Measurements from ENCODE around the gene POLR3A.

POLR3A gene

DNA sequence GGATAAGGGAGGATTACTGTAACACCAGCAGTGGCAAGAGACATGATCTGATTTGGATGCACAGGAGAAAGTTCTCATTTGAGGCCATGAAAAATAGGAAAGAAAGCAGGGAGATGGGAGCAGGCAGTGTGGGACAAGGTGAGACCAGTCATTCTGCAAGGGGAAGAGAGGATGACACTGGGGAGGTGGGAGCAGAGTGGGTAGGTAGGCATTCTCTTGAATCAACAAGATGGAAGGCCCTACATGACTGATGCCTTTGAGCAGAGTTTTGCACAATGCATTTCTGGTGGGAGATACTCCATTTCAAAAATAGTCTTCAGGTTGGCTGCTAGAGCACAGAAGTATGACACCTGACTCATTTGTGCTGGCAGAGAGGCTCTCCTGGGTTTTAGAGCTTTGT lies 14.9 kb upstream of the POLR3A start:
- TF ChIP-seq, protein P1, sequence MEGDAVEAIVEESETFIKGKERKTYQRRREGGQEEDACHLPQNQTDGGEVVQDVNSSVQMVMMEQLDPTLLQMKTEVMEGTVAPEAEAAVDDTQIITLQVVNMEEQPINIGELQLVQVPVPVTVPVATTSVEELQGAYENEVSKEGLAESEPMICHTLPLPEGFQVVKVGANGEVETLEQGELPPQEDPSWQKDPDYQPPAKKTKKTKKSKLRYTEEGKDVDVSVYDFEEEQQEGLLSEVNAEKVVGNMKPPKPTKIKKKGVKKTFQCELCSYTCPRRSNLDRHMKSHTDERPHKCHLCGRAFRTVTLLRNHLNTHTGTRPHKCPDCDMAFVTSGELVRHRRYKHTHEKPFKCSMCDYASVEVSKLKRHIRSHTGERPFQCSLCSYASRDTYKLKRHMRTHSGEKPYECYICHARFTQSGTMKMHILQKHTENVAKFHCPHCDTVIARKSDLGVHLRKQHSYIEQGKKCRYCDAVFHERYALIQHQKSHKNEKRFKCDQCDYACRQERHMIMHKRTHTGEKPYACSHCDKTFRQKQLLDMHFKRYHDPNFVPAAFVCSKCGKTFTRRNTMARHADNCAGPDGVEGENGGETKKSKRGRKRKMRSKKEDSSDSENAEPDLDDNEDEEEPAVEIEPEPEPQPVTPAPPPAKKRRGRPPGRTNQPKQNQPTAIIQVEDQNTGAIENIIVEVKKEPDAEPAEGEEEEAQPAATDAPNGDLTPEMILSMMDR (IDR thresholded peaks at IDR 0.05), result no peak

DNA sequence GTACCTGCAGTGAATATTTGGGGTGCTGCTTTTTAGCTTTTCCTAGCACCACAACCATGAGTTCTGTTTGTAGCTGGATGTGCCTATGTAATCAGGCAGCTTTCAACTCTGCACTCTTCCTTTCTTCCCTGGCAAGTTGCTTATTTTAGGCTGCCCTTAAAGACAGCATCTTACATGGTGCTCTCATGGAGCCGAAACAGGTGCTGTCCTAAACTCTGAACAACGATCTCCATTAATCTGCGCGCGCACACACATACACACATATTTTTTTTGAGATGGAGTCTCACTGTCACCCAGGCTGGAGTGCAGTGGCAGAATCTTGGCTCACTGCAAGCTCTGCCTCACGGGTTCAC lies 13.4 kb upstream of the POLR3A start:
- TF ChIP-seq, protein P1 (IDR thresholded peaks at IDR 0.05), result no peak

DNA sequence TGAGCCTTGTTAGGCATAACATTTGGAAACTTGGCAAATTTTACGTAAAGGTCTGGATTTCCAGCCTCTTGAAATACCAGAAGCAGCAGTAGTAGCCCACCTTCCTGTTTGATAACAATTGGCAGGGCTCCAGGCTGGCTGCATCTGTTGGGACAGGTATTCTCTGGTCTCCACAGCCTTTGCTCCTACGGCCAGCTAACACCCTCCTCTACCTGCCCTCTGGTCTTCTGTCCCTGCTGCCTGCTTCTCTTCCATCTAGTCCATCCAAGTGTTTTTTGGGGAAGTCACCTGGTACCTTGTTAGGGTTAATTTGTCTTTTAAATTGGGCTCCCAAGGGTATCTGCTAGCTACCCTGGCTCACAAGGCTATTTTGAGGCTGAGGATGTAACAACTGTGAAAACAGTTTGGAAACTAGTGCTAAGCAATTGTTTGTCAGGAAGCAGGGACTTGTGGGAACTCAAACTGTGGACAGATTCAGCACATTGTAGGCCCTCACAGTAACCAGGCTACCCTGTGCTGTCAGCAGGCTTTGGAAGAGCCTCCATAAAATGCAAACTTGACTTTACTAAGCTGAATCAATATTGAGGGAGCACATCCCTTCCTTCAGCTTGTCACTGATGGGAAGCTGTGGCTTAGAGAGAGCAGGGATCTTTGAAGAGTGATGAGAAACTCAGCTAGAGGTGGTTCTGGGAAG lies 12.9 kb upstream of the POLR3A start:
- TF ChIP-seq, protein P1 (IDR thresholded peaks at IDR 0.05), result no peak

DNA sequence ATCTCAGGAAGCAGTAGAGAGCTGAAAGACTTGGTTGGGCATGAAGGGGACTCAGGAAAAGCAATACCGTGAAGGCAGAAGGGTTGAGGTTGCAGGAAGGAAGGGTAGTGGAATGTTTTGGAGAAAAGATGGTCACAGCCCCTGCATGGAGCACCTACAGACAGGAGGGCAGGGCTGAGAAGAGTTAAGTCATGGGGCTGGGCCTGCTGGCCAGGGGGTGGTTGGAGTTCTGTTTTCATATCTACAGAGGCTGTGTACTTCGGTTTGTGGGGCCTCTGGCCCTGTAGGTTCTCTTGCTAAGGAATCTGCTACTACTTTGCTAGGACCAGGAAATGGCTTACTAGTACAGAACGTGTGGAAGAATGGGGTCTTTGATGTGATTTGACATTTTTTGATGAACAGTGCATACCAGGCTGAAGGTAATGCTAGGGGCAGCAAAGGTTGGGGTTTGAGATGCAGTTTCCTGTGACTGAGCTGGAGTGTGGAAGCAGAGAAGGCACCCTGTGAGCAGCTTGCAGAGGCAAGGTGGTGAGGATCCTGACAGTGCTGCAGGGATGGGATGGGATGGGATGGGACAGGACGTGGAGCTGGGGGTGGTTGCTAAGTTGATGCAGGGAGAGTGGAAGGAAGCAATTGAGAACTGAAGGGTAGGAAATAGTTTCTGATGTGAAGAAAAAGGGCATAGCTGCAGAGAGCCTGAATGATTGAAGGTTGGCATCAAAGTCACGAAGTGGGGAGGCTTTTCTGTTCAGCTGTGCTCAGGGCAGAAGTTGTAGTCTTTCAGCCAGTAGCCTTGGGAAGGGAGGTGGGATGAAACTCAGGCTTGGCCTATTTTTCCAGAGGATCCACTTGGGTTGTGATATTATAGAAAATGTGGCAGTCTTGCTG lies 12.1 kb upstream of the POLR3A start:
- TF ChIP-seq, protein P1 (IDR thresholded peaks at IDR 0.05), result no peak

DNA sequence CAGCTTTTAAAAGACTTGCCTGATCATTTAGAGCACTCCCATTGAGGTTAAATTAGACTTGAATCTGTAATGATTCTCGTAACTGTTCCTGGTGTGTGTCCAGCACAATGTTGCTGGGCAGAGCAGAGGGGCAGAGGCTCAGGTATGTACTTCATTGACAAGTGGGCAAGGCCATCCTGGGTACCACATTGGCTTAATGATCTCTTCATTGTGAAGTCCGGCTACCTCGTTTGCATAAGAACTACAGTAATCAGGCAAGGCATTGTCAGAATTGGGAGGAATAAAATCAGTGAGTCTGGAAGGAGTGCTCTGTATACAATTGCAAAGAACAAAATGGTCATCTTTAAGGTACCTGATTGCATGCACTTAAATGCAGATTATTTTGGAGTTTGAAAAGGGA lies 10.4 kb upstream of the POLR3A start:
- TF ChIP-seq, protein P1 (IDR thresholded peaks at IDR 0.05), result no peak

DNA sequence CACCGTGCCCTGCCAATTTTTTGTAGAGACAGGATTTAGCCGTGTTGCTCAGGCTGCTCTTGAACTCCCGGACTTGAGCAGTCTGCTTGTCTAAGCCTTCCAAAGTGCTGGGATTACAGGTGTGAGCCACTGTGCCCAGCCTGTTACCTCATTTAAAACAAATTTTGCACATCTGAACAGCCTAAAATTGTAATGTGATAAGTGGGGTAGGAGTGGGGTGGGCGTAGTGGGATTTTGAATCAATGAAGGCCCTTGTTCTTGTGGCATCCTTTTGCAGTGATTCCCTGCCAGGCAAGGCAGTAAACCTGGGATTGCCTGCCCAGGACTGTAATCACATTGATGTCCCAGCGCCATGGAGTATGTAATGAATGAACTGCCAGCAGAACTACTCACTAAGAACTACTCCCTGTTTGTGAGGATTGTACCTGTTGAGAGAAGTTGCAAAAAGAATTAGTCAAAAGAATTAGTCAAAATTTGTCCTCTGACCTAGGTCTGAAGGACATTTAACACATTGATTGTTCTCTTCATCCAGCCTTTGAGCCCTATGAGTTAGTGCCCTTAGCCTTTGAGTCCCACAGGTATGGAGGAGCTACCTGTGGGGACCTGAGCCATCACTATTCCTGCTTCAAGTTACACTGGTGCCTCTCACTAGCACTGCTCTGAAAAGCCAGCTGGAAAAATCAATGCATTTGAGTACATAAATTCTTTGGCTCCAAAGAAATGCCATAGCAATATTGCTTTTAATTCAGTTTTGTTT lies 9.7 kb upstream of the POLR3A start:
- TF ChIP-seq, protein P1 (IDR thresholded peaks at IDR 0.05), result no peak

DNA sequence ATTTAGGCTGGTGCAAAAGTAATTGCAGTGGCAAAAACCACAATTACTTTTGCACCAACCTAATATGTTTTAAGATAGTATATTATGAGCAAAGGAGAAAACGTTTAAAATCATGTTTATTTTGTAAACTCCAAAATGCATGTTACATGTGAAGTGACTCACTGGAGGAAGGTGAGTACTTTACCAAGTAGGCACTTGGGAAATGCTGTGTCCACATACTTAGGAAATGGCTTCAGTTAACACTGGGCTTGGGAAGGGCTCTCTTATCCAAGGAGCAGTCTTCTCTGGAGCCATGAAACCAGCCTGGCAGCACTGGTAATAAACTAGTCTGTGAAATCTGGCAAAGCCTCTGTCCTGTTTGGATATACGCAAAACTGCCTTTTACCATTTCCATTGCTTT lies 8.8 kb upstream of the POLR3A start:
- TF ChIP-seq, protein P1 (IDR thresholded peaks at IDR 0.05), result no peak
